ENCODE results near the gene CABLES1.

The CABLES1 gene

GRCh38 chr18:23194997-23195957, 60.0 kb downstream of the CABLES1 start:
- no peak for DNase-seq (ENCODE audit: low read depth)

- no peak for DNase-seq (ENCODE audit: low read depth)
These were observed 61.1 kb downstream of the CABLES1 start for GRCh38 chr18:23196119-23197007.

DNA sequence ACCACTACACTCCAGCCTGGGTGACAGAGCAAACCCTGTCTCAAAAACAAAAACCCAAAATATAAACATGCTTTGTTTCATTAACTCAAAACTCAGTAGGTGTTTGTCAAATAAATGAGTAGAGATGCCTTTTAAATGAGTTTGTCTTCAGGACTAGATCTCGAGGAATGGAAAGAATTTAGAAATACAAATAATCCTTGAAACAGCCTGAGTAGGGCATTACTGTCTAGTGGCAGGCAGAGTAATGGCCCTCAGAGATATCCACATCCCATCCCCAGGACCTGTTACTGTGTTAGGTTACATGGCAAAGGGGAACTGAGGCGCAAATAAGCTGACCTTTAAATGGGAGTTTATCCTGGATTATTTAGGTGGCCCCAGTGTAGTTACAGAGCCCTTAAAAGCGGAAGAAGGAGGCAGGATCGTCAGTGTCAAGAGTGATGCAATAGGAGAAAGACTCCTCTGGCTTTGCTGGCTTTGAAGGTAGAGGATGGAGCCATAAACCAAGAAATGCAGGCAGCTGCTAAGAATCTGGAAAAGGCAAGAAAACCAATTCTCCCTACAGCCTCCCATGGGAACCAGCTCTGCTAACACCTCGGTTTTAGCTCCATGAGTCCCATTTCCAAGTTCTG, 63.0 kb downstream of the CABLES1 start:
- DNase-seq (ENCODE audit: low read depth) = no peak

- no peak for DNase-seq (ENCODE audit: low read depth)
These were observed 65.5 kb downstream of the CABLES1 start for GRCh38 chr18:23200756-23201155.

DNA sequence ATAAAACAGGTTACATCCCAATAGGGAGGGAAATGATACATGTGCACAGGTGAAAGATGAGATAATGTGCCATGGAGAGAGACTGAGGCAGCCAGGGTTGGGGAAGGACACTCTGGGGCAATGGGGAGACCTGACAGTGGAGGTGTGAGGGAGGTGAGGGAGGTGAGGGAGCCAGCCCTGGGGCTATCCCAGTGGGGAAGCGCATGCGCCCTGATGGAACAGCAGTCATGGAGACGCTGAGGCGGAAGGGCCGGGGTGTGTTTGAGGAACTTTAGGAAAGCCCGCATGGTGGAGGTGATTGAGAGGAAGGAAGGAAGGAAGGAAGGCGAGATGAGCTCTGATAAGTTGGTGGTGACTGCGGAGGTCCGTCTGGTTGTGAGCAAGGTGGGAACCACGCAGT, 66.5 kb downstream of the CABLES1 start:
- DNase-seq (ENCODE audit: low read depth) = no peak

DNA sequence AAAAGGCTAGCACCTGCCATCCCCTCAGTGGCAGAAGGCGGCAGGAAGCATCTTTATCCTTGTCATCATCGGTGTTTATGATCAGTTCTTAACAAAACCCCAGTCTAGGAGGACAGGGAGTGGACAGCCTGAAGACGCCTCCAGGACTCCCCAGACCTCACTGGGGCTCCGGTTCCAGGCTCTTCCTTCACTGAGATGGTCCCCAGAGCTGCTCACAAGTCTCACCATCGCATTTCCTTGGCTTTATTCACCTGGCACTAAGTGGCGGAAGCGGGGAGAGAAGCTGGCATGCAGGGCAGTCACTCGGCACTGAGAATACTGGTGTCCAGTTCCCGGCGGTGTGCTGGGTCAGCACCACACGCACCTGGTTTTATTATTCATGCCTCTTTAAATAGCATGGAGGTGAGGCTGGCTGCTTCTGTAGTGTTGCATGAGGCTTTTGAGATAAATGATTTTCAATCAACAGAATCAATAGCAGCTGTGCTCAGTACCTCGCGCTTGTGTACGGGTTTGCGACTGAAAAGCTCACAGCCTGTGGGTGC, 68.7 kb downstream of the CABLES1 start:
- DNase-seq (ENCODE audit: low read depth) = no peak

GRCh38 chr18:23204589-23205235, 69.4 kb downstream of the CABLES1 start:
- no peak for DNase-seq (ENCODE audit: low read depth)

GRCh38 chr18:23205980-23206379, 70.7 kb downstream of the CABLES1 start:
- DNase-seq (ENCODE audit: low read depth) = no peak

DNA sequence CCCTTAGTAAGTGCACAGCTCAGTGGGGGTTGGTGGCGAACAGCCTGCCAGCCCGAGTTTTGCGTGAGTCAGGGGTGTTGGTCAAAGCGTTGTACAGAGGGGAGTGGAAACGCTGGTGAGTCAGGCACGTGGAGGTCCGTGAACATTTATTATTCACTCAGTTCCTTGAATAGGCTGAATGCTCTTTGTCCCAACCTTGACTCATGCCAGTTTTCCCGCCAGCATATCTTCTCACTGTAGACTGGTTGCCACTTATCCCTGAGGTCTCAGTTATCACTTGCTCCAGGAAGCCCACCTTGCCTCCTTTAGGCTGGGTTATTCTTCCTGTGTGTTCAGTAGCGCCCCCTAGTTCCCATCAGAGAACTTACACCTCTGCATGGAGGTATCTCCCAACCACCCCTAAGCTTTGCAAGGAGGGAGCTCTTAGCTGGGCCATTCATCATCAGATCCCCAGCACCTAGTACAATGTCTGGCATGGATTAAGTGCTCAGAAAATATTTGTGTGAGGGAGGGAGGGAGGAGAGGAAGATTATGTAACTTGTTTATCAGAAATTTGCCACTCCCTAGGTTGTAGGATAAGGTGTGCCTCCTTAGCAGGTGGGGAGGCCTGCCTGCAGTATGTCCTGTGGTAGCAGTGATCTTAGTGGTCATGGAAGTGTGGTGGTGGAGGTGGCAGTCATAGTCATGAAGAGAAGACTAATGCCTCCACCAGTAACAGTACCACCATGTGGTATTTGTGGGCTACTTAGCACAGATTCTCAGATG, 72.1 kb downstream of the CABLES1 start:
- DNase-seq (ENCODE audit: low read depth) = peak; percentile 30

DNA sequence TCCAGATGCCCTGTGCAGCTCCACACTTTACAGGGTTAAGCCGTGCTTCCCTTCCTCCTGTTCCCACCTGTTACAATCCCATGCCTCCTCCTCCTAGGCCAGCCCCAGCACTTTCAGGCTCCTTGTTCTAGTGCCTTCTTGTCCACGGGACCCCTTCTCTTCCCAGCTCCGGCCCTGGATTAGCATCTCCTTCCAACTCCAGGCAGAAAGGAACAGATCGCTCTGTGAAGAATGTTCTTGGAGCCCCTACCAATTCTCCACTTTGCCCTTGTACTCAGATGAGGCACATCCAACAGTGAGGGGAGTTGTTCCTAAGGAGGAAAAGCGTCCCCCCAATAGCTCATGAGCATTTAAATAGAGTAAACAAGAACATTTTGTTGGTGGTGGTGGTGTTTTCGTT, 72.7 kb downstream of the CABLES1 start:
- DNase-seq (ENCODE audit: low read depth) = no peak

- no peak for DNase-seq (ENCODE audit: low read depth)
These were observed 73.3 kb downstream of the CABLES1 start for GRCh38 chr18:23208600-23208999.

DNA sequence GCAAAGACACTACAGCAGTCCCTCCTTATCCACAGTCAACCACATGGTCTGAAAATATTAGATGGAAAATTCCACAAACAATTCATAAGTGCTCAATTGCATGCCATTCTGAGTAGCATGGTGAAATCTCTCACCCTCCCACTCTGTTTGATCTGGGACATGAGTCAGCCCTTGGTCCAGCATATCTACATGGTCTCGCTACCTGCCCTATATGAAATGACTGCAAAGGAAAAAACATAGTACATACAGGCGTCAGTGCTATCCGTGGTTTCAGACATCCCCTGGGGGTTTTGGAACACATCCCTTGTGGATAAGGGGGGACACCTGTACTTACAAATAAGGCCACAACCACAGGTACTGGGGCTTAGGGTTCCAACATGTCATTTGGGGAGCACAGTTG, 73.7 kb downstream of the CABLES1 start:
- peak; percentile 74 for DNase-seq (ENCODE audit: low read depth)

- DNase-seq (ENCODE audit: low read depth) = no peak
These were observed 74.5 kb downstream of the CABLES1 start for GRCh38 chr18:23209796-23210195.

GRCh38 chr18:23210526-23210925, 75.2 kb downstream of the CABLES1 start:
- no peak for DNase-seq (ENCODE audit: low read depth)

- no peak for DNase-seq (ENCODE audit: low read depth)
These were observed 75.9 kb downstream of the CABLES1 start for GRCh38 chr18:23211146-23211545.

DNA sequence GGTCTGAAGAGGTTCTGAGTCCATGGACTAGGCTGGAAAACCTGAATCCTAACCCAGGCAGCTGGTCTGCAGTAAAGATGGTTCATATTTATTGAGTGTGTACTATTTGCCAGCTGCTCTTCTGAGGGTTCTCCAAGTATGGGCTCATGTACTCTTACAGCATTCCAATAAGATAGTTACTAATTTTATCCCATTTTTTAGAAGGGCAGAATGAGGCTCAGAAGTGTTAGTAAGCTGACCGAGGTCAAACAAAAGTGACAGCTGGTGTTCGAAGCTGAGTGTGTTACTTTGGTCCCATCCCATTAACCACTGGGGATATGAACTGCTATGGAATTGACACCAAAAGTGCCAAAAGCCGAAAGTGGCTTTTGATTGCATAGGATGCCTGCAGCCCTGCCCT, 76.9 kb downstream of the CABLES1 start:
- DNase-seq (ENCODE audit: low read depth) = no peak

DNA sequence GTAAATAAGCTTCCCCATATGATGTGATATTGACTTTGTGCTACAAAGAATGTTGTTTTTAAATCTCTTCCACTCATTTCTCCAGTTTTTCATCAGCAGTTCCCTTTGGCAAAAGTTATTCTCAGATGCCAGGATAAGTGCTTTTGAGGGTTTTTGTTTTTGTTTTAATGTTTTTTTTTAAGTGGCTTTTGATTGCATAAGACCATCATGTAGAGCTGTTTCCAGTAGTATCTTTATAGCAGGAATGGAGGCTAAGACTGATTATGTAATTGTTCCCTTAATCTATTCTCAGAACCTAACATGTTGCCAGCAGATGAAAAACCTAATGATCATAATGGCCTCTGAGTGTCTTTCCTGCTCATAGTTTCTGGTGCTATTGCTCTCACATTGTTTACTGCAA, 77.9 kb downstream of the CABLES1 start:
- peak; percentile 44 for DNase-seq (ENCODE audit: low read depth)

DNA sequence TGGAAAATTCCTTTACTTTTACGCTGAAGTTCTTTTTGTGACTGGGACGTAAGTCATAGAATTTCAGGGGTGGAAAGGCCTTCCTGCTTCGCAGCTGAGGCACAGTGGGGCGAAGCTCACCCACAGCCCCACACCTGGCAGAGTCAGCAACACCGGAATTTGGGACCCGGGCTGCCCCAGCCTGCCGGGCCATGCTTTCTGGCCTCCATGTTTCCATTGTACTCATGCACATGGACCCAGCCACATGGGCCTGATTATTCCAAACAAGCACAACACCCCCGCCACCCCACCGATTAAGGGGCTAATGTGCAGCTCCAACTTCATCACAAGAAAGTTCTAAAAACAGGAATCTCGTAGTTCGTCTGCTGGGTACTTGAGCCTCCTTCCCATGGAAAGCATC, 82.5 kb downstream of the CABLES1 start:
- no peak for DNase-seq (ENCODE audit: low read depth)

DNA sequence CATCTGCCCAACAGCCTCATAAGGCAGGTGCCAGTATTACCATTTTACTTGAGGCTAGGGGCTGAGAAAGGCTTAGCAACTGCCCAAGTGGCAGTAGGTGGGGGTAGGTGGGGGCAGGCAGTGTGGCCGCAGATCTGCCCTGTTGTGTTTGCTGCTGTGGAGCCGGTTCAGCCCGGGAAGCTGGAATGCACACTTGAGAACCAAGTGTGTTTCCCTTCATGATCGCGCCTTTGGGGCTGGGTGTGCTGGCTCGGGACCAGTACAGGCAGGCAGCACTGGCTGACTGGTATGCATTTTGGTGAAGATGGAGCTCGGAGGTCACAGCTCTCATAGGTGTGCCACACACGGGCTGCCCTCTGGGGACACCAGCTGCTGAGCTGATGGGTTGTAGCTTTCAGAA, 85.1 kb downstream of the CABLES1 start:
- DNase-seq (ENCODE audit: low read depth) = no peak

DNA sequence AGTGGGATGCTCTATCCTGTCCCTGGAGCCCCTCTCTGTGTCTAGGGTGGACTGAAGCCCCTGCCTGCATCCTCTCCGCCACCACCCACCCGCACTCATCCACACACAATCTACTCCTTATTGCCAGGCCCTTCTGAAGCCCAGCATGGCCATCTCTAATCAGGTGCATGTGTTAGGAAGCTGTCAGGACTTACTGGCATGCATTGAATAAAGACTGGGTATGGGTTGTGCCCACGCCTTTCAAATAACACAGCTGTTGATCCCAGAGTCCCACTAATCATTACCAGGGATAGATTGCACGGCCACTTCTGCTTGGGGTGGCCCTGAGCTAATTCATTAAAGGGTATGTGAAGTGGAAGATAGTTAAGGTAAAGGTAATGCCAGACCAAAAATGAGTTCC, 88.4 kb downstream of the CABLES1 start:
- no peak for DNase-seq (ENCODE audit: low read depth)

DNA sequence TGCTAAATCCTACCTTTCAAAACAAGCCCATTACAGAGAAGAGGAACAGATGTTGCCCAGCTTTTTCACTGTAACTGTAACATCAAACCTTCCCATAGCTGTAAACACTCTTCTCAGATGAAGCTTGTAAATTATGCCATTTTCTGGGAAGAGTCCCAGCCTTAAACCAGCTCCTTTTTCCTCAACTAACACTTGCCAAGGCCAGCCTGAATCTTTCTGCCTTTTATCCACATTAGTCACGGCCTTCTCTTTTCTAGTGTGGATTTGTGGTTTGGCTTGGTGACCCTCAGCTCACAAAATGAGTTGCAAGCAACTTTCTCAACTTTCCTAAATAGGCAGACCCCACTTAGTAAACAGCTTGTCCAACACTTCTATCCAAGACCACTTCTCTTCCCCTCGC, 90.2 kb downstream of the CABLES1 start:
- peak; percentile 95 for DNase-seq (ENCODE audit: low read depth)
